HG02981 (cell line): ENCODE data around the gene TRMT6.
A peak's percentile ranks its signal among the peaks of the same experiment; 100 is the strongest.

Source experiments
- ATAC-seq: cut with Tn5 transposase; IDR thresholded peaks from one replicate; pipeline ENCODE4 v1.9.1; 2021; ENCODE audit warnings: mild to moderate bottlenecking, moderate library complexity; ENCODE audit not compliant: unreplicated experiment

The TRMT6 gene

GRCh38 chr20:5967469-5967868 lies 17.1 kb upstream of the TRMT6 start:
- no peak for ATAC-seq

DNA sequence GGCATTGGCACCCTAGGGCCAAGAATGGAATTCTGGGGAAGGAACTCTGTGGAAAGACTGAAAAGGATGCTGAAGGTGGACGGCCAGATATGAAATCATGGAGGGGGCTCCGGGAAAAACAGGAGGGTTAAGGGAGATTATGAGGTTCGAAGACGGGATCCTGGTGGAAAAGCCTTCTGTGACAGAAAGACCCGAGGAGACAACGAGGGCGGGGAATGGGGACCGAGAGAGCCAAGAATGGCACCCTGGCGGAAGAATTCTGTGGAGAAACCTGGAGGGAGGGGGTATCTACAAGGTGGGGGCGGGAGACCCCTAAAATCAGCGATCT lies 426 bp downstream of the TRMT6 start:
- no peak for ATAC-seq

DNA sequence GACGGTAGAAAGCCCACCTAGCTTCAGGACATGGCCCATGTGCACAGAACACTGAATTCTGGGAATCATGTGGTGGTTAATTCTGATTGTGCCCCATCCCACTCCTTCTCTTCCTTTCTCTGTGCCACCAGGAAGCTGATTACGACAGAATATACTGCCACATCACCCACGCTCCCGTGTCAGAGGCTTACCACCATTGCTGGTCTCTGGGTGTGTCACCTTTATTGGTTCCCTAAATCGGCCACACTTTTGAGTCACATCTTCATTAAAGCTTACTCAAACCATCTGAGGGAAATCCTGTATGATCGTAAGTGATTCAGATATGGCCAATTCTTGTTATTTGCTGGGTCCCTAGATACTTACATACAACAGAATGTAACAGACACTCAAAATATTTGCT lies 3.1 kb downstream of the TRMT6 start:
- no peak for ATAC-seq

DNA sequence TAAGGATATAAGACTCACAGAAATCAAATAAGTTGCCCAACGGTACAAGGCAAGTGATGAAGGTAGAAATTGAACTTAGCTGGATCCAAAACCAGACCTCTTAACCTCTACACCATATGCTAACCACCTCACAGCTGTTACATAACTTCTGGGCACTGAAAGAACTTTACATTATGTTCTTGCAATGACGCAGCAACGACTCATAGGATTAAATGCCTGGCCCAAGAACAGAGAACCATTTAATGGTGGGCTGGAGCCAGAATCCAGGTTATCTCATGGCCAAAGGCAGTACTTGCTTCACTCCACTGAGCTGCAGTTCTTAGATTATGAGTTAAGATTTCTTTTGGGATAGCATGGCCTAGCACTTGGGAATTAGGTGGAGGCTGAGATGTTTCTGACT lies 4.4 kb downstream of the TRMT6 start:
- no peak for ATAC-seq

- ATAC-seq: no peak
Measured at GRCh38 chr20:5938456-5939029, 11.8 kb downstream of the TRMT6 start.

DNA sequence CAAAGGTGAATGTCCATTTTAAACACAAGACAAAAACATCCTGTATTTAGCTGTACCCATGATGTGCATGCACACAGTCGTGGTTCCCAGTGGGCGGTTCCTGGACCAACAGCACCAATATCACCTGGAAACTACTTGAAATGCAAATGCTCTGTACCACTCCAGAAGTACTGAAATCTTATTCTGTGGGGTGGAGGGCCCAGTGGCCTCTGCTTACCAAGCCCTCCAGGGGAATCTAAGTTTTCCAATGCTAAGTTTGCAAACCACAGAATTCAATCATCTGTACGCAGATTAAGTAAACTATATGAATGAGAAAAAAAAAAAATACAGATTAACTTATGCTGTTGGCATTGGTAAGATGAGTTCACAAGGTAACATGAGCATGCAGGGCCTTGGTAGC lies 14.1 kb downstream of the TRMT6 start:
- ATAC-seq: no peak

DNA sequence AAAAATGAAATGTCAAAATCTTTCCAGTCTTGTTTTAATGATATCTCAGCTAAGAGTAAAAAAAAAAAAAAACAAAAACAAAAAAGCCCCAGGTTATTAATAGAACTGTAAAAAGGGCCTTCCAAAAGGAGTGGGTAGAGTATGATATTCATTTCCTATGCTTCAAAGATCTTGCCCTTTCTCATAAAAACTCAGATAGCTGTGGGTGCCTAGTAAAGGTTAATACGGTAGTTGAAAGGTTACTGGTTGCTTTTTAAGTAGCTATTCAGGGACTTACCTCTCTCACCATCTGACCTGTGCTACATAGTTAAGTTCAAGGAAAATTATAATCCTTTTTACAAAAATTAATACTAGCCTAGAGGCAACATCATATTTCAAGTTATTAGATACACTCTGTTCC lies 14.9 kb downstream of the TRMT6 start:
- no peak for ATAC-seq

- peak; percentile 47 for ATAC-seq
Measured at GRCh38 chr20:5933802-5934436, 16.4 kb downstream of the TRMT6 start.

GRCh38 chr20:5932796-5933195 lies 17.5 kb downstream of the TRMT6 start:
- no peak for ATAC-seq

GRCh38 chr20:5931411-5931810 lies 18.9 kb downstream of the TRMT6 start:
- no peak for ATAC-seq

GRCh38 chr20:5928836-5929715 lies 21.3 kb downstream of the TRMT6 start:
- ATAC-seq: no peak

DNA sequence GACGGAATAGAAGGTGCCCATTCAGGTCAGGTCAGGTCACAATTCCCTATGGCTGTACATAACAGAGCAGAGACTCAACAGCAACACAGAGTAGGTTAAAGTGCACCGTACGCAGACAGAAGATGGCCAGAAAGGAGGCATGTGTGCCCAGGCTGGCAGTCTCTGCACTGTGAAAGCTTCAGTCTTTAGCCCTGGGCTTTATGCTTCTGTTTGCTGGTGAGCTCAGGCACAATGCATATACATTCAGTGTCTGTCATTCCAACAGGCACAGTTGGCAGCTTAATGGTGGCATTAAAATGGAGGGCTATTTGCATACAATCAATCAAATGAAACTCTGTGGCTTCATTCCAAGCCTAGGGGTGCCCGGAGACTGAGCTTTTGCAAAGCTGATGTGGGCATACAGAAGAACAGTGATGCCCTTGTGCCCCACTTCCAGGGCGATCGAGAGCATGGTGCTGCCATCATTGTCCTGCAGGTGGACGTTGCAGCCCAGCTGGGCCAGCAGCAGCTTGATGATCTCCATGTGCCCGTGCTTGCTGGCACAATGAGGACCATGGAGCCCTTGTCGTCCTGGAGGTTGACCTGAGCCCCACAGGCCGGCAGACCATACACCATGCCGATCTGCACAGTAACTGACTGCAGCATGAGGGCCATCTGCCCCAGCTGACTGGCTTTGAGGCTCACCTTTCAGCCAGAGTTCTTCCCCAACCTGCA lies 22.4 kb downstream of the TRMT6 start:
- no peak for ATAC-seq

DNA sequence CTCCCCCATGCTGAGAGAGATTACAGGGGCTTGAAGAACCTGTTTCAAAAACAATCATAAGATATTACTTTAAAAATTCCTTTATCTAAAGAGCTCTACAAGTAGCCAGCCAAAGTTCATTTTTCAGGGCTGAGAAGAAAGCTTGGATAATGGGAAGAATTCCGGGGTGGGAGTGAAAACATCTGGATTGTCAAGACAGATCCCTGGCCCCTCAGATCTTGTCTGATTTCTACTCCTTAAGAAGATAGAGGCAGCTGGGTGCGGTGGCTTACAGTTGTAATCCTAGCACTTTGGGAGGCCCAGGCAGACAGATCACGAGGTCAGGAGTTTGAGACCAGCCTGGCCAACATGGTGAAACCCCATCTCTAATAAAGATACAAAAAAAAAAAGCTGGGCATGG lies 24.8 kb downstream of the TRMT6 start:
- no peak for ATAC-seq

- no peak for ATAC-seq
Measured at GRCh38 chr20:5923493-5923892, 26.8 kb downstream of the TRMT6 start.

- no peak for ATAC-seq
Measured at GRCh38 chr20:5920581-5920980, 29.8 kb downstream of the TRMT6 start.

GRCh38 chr20:5919626-5920544 lies 30.4 kb downstream of the TRMT6 start:
- ATAC-seq: no peak

DNA sequence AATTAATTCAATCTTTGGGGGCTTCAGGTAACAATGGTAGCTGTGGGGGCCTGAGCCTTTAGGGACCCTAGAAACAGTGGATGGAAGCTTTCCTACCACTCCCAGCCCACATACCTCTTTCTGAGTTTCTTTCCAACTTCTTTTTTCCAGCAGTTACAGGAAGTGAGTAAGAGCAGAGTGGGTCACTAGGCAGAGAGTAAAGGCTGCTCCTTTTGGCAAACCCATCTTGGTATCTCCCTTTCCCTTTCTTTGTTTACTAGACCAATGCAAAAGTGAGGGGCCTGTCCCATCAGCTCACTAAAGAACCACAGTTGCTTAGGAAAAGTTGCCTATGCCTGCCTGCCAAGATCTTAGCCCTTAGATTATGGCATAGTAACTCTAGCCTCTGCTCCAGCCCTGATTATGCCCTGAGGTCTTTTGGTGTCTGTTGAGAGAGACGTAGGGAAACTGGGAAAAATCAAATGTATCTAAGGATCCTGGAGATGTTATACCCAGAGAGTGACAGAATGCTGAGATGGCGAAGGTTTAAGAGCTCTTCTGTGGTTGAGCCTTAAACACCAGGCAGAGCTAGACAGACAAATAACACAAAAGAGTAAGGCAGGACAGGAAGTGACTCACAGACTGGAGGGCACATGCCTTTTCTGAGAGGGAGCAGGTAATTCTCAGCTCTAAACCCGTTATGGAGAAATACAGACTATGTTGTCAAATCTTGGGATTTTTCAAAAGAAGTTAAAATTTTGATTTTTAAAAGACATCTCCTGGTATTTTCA lies 31.3 kb downstream of the TRMT6 start:
- no peak for ATAC-seq

DNA sequence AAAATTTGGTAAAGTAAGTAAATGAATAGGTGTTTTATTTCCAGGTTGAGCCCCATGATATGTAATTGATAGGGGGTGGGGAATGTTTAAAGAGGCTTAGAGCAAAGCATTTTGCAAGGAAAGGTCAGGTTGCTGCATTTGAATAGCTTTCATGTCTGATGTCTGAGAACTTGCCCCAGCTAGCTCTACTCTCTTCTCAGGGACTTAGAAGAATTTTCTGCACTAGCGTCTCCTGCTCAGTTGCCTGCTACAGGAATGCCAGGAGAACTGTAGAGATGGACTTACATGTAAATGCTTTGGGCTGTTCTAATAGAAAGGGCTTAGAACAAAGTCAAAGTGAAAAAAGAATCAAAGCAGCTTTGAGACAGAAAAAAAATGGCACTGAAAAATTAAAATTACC lies 35.5 kb downstream of the TRMT6 start:
- ATAC-seq: no peak

GRCh38 chr20:5913166-5913565 lies 37.2 kb downstream of the TRMT6 start:
- ATAC-seq: no peak

DNA sequence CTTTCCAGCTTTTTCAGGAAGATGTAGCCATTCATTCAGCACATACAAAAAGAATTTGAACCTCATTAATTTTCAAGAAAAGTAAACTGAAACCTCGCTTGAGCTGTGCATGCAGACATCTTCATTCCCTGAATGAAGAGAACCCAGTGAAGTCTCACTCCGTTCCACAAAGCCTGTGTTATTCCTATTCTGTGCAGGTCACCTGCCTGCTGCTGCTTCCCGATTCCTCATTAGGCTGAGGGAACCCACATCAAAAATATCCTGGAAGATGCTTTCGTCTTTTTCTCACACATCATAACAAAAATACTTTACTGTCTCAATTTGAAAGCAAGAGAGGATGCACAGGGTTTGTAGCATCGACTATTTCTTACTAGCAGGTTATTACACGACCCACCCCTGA lies 40.1 kb downstream of the TRMT6 start:
- no peak for ATAC-seq
